Activated naive CD4-positive, alpha-beta T cell treated with anti-CD3 and anti-CD28 coated beads, Interleukin-2, amount 10 ng/mL, durations not matched to agents 7 days and 5 days (primary cell): Measurements from ENCODE around the gene WDR46.
A peak's percentile ranks its signal among the peaks of the same experiment; 100 is the strongest.
"Not testable (repeated sequence)": the region's sequence is repeated elsewhere in the genome, so short reads cannot be mapped to it uniquely, and the experiment has no call there.

Source experiments
- CTCF ChIA-PET: fragments of 350-600 bp; sonication (Branson Sonifier 250); formaldehyde crosslinking; loops from one replicate; lab custom pipeline; 2021; ENCODE audit warnings: antibody characterized with exemption; lab: Charles Lee
- DNase-seq: peaks from one replicate; pipeline ENCODE4 v3.0.0-alpha.2; 2020
- H3K27ac Mint-ChIP-seq: one replicate; pipeline ENCODE4 v1.8.0; 2021; ENCODE audit warnings: mild to moderate bottlenecking, moderate library complexity, mixed read lengths
- H3K27me3 Mint-ChIP-seq: one replicate; pipeline ENCODE4 v1.8.0; 2021; ENCODE audit warnings: mild to moderate bottlenecking, mixed read lengths
- H3K36me3 Mint-ChIP-seq: one replicate; pipeline ENCODE4 v1.8.0; 2021; ENCODE audit warnings: mixed read lengths
- H3K4me1 Mint-ChIP-seq: one replicate; pipeline ENCODE4 v1.8.0; 2021; ENCODE audit warnings: mixed read lengths
- H3K4me3 Mint-ChIP-seq: one replicate; pipeline ENCODE4 v1.8.0; 2021; ENCODE audit warnings: mild to moderate bottlenecking, moderate library complexity, mixed read lengths
- H3K9me3 Mint-ChIP-seq: one replicate; pipeline ENCODE4 v1.8.0; 2021; ENCODE audit warnings: mixed read lengths

WDR46 gene

DNA sequence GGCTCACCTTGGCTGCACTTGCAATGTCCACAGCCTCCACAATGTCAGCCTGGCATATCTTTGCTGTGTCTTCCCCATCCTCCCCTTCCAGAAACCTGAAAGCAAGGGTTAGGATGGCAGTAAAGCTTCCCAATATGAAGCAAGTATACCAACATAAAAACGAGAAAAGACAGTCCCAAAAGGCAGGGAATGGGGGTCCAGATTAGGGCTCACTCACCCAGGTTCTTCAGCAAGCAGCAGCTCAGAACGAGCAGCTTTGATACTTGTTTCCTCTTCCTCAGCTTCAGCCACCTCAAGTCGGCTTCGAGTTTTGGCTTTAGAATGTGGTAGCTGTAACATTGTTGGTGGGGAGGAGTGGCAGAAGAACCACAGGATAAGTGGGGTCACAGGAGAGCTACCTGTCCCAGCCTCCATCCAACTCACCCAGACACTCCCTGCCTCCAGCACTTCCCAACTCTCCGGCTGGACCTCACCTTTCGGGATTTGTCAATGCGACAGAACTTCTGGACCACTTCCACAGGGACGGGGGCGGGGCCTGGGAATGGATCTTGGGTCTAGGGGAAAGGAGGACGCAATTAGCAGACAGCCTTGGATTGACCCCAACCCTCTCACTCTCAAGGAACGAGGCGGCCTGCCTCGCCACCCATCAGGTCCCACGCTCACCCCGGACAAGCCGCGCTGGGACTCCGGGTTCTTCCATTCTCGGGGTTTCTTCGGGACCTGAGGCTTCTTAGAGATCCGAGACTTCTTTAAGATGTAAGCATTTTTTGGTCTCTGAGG lies 708 bp downstream of the WDR46 start:
- Mint-ChIP-seq H3K27ac (peak overlapping the region; percentile 5), H3K27me3 (no peaks in the 10 kb centered on the region), H3K4me1 (peaks cover 43% of the 10 kb centered on the region), H3K4me3 (peak overlapping the region; percentile 88), H3K9me3 (no peaks in the 10 kb centered on the region), H3K36me3 (peaks cover 39% of the 10 kb centered on the region)
- DNase-seq = no peak
- CTCF ChIA-PET = interaction anchor here (1.3 to 2.2 kb wide), 3 partner anchors 10 to 40 kb away, joined by 3 to 7 read pairs (median 4); no protein-coding TSS in a partner anchor

DNA sequence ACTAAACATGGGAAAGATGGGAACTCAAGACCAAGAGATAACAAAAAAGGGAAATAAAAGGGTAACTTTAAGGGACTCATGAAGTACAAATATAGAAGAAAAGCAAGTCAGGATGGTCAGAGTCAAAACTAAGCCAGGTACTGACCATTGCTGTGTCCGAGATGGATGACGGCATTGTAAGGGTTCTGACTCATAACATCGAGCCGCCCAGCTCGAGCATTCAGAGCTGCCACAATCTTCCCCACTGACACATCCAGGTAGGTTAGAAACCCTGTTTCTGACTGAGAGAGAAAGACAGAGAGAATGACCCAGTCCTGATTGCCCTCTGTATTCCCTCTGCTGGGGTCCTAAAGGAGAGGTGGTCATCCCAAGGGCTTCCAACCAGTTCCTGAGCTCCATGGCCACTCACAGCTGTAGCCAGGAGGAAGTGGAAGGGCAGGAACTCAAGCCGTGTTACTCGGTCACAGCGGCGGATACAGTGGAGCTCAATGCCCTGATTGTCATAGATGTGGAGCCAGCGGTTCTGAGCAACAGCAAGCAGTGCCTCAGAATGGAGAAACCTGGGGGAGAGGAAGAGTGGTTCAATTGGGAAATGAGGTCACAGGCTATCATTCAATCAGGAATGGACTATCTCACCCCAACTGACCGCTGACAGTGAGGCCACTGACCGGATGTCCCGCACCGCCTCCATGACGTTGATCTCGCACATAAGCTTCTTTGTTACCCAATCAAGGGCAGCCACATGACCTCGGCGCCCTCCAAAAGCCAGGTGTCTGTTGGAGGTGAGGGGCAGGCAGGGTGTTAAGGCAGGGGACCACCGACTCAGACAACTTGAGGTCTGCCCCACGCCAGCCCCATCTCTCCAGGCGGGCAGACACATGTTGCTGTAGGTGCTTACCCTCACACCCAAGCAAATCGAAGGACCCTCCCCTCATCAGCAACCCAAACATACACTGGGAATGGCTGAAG lies 1.8 kb downstream of the WDR46 start:
- DNase-seq = no peak
- H3K27me3 Mint-ChIP-seq = no peaks in the 10 kb centered on the region
- peak overlapping the region; percentile 88 for H3K4me3 Mint-ChIP-seq
- H3K36me3 Mint-ChIP-seq = peaks cover 39% of the 10 kb centered on the region
- peaks cover 43% of the 10 kb centered on the region for H3K4me1 Mint-ChIP-seq
- no peaks in the 10 kb centered on the region for H3K9me3 Mint-ChIP-seq
- CTCF ChIA-PET = no interaction called here
- no peak overlapping the region for H3K27ac Mint-ChIP-seq

DNA sequence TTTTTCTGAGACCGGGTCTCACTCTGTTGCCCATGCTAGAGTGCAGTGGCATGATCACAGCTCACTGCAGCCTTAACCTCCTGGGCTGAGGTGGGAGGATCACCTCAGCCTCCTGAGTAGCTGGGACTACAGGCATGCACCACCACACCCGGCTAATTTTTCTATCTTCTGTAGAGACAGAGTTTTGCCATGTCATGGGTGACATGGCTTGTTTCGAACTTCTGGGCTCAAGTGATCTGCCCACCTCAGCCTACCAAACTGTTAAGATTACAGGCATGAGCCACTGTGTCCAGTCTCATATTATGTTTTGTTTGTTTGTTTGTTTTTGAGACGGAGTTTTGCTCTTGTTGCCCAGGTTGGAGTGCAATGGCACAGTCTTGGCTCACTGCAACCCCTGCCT lies 3.8 kb downstream of the WDR46 start:
- H3K4me1 Mint-ChIP-seq = peaks cover 42% of the 10 kb centered on the region
- H3K9me3 Mint-ChIP-seq, H3K27ac Mint-ChIP-seq, CTCF ChIA-PET, H3K4me3 Mint-ChIP-seq, H3K27me3 Mint-ChIP-seq, DNase-seq: not testable (repeated sequence)
- H3K36me3 Mint-ChIP-seq = peaks cover 40% of the 10 kb centered on the region

DNA sequence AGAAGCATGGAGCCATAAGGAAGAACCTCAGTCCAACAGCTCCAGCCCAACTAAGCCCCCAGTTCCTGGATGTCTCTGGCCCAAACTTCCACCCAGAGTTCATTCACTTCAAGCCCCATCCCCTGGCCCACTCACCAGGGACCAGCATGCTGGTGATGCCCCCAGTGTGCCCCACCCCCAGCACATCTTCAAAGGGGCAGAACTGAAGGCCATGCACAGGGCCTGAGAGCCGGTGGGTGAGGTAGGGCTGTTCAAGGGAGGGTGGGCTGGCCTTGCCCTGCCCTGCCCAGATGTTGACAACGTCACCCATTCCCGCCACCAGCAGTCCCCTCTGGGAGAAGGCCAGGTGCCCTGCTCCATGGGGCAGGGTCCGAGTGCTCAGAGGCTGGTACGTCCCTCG lies 8.5 kb downstream of the WDR46 start:
- Mint-ChIP-seq H3K9me3 (no peaks in the 10 kb centered on the region), H3K36me3 (peaks cover 46% of the 10 kb centered on the region)

DNA sequence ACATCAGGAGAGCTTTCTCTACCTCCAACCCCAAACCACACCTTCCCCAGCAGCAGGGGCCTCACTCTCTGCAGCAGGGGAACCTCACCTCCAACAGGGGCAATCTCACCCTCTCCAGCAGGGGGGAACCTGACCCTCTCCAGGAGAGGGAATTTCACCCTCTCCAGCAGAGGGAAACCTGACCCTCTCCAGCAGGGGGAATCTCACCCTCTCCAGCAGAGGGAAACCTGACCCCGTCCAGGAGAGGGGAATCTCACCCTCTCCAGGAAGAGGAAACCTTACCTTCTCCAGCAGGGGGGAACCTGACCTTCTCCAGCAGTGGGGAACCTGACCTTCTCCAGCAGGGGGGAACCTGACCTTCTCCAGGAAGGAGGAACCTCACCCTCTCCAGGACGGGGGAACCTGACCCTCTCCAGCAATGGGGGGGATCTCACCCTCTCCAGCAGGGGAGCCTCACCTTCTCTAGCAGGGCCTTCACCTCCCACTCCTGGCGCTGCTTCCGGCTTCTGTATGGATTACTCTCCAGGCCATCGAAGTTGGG lies 9.0 kb downstream of the WDR46 start:
- CTCF ChIA-PET = no interaction called here
- peak; percentile 25 for DNase-seq
- Mint-ChIP-seq H3K4me1 (peaks cover 51% of the 10 kb centered on the region), H3K27ac (no peak overlapping the region), H3K9me3 (no peaks in the 10 kb centered on the region), H3K27me3 (peaks cover 4% of the 10 kb centered on the region), H3K4me3 (no peak overlapping the region), H3K36me3 (peaks cover 48% of the 10 kb centered on the region)

More for the DNA sequence above, 8.5 kb downstream of the WDR46 start:
- Mint-ChIP-seq H3K4me1 (peaks cover 46% of the 10 kb centered on the region), H3K27ac (peak overlapping the region; percentile 37), H3K4me3 (no peak overlapping the region), H3K27me3 (peaks cover 4% of the 10 kb centered on the region)
- peak; percentile 13 for DNase-seq
- CTCF ChIA-PET = no interaction called here

DNA sequence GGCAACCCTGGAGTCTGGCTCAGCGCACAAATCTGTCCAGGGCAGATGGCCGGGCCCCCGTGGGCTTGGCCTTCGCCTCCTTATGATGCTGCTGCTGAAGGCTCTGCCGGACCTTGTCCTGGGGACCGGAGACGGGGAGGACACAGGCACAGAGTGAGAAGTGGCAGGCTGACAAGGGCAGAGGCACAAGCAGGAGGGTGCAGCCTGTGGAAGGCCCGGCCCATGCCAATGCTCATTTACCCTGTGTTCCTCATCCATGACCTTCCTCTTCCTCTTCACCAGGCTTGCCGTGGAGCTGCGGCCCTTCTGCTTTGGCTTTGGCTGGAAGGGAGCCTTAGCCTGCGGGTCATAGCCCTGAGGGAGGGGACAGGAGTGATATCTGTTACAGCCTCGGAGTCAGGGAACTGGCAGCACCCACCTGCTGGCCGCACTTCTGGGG lies 9.8 kb downstream of the WDR46 start:
- no peaks in the 10 kb centered on the region for H3K9me3 Mint-ChIP-seq
- H3K27me3 Mint-ChIP-seq = peaks cover 4% of the 10 kb centered on the region
- H3K4me3 Mint-ChIP-seq = no peak overlapping the region
- CTCF ChIA-PET = interaction anchor here (1.6 kb wide), 1 partner anchor 10 kb away, joined by 7 read pairs; the partner anchor contains the start of genes PFDN6 and WDR46
- peak; percentile 17 for DNase-seq
- H3K36me3 Mint-ChIP-seq = peaks cover 56% of the 10 kb centered on the region
- H3K4me1 Mint-ChIP-seq = peaks cover 59% of the 10 kb centered on the region
- H3K27ac Mint-ChIP-seq = peak overlapping the region; percentile 97

DNA sequence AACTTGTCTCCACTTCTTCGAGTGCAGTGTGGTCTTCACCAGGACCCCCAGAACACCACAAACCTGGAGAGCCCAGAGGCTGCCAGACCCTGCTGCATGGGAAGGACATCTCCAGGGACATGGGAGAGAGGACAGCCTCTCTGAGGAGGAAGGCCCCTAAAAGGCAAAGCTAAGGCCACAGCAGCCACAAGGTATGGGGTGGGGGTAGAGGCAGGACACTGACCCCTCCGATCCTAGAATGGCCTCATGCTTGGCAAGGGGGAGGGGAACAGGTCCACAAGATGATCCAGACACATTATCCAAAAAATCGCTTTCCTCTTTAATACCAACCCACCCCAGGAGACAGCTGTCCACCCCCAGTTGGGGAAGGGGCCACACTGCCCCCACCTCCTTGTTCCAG lies 10.2 kb downstream of the WDR46 start:
- CTCF ChIA-PET = interaction anchor here (1.1 to 2.4 kb wide), 4 partner anchors 10 to 66 kb away, joined by 4 to 11 read pairs (median 7); partner anchors contain the start of genes PFDN6, RGL2 and WDR46
- Mint-ChIP-seq H3K4me1 (peaks cover 63% of the 10 kb centered on the region), H3K4me3 (peak overlapping the region; percentile 91)

DNA sequence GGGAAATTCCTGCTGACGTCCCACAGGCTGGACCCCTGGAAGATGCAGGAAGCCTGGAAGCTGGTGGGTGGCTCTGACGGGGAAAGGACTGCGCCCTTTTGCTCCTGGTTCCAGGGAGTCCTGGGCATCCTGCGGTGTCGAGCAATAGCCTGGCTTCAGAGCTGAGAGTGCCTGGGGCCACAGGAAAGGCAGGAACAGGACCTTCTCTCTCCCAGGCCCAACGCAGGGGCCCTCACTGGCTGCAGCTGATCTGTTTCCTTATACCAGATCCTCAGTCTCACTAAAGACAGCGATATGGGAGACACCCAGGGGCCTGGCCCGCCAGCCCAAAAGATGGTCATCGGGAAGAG lies 10.7 kb downstream of the WDR46 start:
- H3K4me3 Mint-ChIP-seq = peak overlapping the region; percentile 91
- H3K9me3 Mint-ChIP-seq = no peaks in the 10 kb centered on the region
- peak overlapping the region; percentile 97 for H3K27ac Mint-ChIP-seq
- CTCF ChIA-PET = interaction anchor here (1.1 to 2.4 kb wide), 4 partner anchors 11 to 67 kb away, joined by 4 to 11 read pairs (median 7); partner anchors contain the start of genes PFDN6, RGL2 and WDR46
- H3K27me3 Mint-ChIP-seq = peaks cover 4% of the 10 kb centered on the region
- peaks cover 63% of the 10 kb centered on the region for H3K36me3 Mint-ChIP-seq
- DNase-seq = no peak
- H3K4me1 Mint-ChIP-seq = peaks cover 67% of the 10 kb centered on the region

More for the DNA sequence above, 10.2 kb downstream of the WDR46 start:
- peak; percentile 11 for DNase-seq
- no peaks in the 10 kb centered on the region for H3K9me3 Mint-ChIP-seq
- peaks cover 58% of the 10 kb centered on the region for H3K36me3 Mint-ChIP-seq
- peak overlapping the region; percentile 97 for H3K27ac Mint-ChIP-seq
- H3K27me3 Mint-ChIP-seq = peaks cover 4% of the 10 kb centered on the region

DNA sequence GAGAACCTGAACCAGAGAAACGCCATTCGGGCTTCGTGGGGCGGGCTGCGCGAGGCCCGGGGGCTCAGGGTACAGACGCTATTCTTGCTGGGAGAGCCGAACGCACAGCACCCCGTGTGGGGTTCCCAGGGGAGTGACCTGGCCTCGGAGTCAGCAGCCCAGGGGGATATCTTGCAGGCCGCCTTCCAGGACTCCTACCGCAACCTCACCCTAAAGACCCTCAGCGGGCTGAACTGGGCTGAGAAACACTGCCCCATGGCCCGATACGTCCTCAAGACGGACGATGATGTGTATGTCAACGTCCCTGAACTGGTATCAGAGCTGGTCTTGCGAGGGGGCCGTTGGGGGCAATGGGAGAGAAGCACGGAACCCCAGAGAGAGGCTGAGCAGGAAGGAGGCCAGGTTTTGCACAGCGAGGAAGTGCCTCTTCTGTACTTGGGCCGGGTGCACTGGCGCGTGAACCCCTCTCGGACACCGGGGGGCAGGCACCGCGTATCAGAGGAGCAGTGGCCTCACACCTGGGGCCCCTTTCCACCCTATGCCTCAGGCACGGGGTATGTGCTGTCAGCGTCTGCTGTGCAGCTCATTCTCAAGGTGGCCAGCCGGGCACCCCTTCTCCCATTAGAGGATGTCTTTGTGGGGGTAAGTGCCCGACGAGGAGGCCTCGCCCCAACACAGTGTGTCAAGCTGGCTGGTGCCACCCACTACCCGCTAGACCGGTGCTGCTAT lies 11.2 kb downstream of the WDR46 start:
- CTCF ChIA-PET = interaction anchor here (0.6 to 2.4 kb wide), 9 partner anchors 11 to 300 kb away, joined by 3 to 15 read pairs (median 5); partner anchors contain the start of genes PFDN6, RGL2 and WDR46
- peak overlapping the region; percentile 91 for H3K4me3 Mint-ChIP-seq
- H3K9me3 Mint-ChIP-seq = no peaks in the 10 kb centered on the region
- peaks cover 4% of the 10 kb centered on the region for H3K27me3 Mint-ChIP-seq
- peak; percentile 56 for DNase-seq
- peak overlapping the region; percentile 97 for H3K27ac Mint-ChIP-seq
- H3K4me1 Mint-ChIP-seq = peaks cover 73% of the 10 kb centered on the region
- H3K36me3 Mint-ChIP-seq = peaks cover 65% of the 10 kb centered on the region

DNA sequence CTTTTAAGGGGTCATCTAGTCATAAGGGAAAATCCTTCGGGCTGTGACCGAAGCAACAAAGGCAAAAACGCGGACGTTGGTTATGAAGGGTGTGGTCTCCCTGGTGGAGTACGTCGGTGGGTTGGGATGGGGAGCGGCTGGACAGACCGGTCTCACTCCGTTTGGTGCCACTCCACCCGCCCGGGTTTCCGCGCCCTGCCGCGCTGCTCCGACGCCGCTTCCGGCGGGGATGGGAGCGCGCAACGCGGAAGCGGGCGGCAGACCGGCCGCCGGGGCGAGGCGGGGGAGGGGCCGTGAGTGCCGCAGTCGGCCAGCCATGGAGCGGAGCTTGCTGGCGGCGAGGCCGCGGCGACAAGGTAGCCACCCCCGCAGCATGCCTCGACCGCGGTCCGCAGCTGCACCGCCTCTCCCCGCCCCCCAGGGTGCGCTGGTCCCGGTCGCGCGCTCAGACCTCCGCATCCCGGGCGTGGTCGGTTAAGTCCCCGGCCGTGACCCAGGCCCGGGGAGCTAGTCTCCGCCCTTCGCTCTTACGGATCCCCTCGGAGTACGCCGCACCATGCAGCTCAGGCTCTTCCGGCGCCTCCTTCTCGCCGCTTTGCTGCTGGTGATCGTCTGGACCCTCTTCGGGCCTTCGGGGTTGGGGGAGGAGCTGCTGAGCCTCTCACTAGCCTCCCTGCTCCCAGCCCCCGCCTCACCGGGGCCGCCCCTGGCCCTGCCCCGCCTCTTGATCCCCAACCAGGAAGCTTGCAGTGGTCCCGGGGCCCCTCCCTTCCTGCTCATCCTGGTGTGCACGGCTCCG lies 12.0 kb downstream of the WDR46 start, which contains the start of gene B3GALT4:
Gene B3GALT4 (plus strand): TSS at position 260 of the 799 bp plus-strand sequence. CDS start 297 bp downstream, at position 557.
- H3K4me1 Mint-ChIP-seq = peaks cover 78% of the 10 kb centered on the region
- peaks cover 4% of the 10 kb centered on the region for H3K27me3 Mint-ChIP-seq
- CTCF ChIA-PET = interaction anchor here (0.6 to 2.4 kb wide), 8 partner anchors 22 to 300 kb away, joined by 3 to 15 read pairs (median 5); partner anchors contain the start of gene RGL2
- DNase-seq = peak; percentile 85
- peaks cover 65% of the 10 kb centered on the region for H3K36me3 Mint-ChIP-seq
- peak within 1 kb of the TSS; percentile 97 for H3K27ac Mint-ChIP-seq
- H3K4me3 Mint-ChIP-seq = peak within 1 kb of the TSS; percentile 91
- no peaks in the 10 kb centered on the region for H3K9me3 Mint-ChIP-seq

DNA sequence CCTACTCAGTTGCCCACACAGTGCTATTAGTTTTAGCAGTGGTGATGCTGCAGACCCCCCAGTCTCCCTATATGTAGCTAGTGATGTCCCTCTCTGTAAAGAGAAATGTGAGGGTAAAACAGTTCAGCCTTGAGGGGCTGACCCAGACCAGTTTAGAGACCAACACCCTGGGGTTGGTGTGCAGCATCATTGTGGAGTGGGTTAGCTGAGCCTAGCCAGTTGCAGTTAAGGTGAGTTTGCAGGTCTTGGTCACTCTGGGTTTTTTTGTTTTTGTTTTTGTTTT lies 12.5 kb downstream of the WDR46 start:
- H3K27ac Mint-ChIP-seq = peak overlapping the region; percentile 92
- peaks cover 63% of the 10 kb centered on the region for H3K36me3 Mint-ChIP-seq
- no peaks in the 10 kb centered on the region for H3K9me3 Mint-ChIP-seq
- peak; percentile 11 for DNase-seq
- peaks cover 77% of the 10 kb centered on the region for H3K4me1 Mint-ChIP-seq
- H3K4me3 Mint-ChIP-seq = peak overlapping the region; percentile 91
- CTCF ChIA-PET = interaction anchor here (1.3 to 2.4 kb wide), 4 partner anchors 23 to 149 kb away, joined by 3 to 15 read pairs (median 8); partner anchors contain the start of gene RGL2
- H3K27me3 Mint-ChIP-seq = peaks cover 4% of the 10 kb centered on the region

DNA sequence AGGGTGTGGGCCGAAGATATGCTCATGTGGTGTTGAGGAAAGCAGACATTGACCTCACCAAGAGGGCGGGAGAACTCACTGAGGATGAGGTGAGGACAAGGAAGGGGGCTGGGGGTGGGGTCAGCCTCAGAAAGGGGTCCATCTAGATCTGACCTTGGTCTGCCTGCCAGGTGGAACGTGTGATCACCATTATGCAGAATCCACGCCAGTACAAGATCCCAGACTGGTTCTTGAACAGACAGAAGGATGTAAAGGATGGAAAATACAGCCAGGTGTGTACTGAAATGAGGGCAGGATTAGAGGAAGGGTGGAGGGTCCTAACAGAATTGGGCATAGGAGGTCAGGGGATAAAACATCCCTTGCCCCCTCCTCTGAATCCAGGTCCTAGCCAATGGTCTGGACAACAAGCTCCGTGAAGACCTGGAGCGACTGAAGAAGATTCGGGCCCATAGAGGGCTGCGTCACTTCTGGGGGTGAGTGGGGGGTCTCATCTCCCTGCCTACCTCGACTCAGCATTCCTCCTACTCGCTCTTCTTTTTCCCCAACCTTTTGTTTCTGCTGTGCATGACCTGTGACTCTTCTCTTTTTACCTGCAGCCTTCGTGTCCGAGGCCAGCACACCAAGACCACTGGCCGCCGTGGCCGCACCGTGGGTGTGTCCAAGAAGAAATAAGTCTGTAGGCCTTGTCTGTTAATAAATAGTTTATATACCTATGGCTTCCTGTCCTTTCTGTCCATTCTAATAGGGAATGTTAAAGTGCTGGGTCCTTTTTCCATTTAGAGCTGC lies 13.1 kb downstream of the WDR46 start:
- Mint-ChIP-seq H3K36me3 (peaks cover 60% of the 10 kb centered on the region), H3K4me1 (peaks cover 77% of the 10 kb centered on the region), H3K4me3 (peak overlapping the region; percentile 91), H3K27ac (peak overlapping the region; percentile 92)
- peak; percentile 21 for DNase-seq
- CTCF ChIA-PET = interaction anchor here (1.3 to 2.4 kb wide), 4 partner anchors 23 to 150 kb away, joined by 3 to 15 read pairs (median 8); partner anchors contain the start of gene RGL2
- not testable (repeated sequence) for H3K27me3 Mint-ChIP-seq, H3K9me3 Mint-ChIP-seq
